Panc1 (cell line): ENCODE results near the gene PRR30. TPM values are rescaled to one million over a fixed set of nuclear protein-coding genes. Genes with fewer than 3 reads are reported as not detected.

Experiments used
- ATAC-seq: fragments of 200-7000 bp; cut with Tn5 transposase; 2 replicates; pipeline ENCODE4 v1.9.1; 2020; ENCODE audit warnings: mild to moderate bottlenecking, moderate library complexity
- BruUV-seq: library from RNA; stranded (reverse); fragments of 400-500 nt; replicated peaks from 2 replicates; lab custom pipeline; 2021; lab: Mats Ljungman, UMichigan
- CTCF ChIA-PET: fragments of 300-600 bp; sonication (Branson Sonifier 250); formaldehyde crosslinking; loops from one replicate; lab custom pipeline; 2022; ENCODE audit warnings: antibody characterized with exemption; lab: Charles Lee
- POLR2A ChIA-PET: fragments of 300-600 bp; sonication (Branson Sonifier 250); formaldehyde crosslinking; loops from one replicate; lab custom pipeline; 2022; ENCODE audit warnings: antibody characterized with exemption; lab: Charles Lee
- DNase-seq: peaks from one replicate; pipeline ENCODE4 v3.0.0-alpha.2; 2010; ENCODE audit warnings: low read depth, low spot score
- H3K27ac ChIP-seq: 2 replicates; pipeline ENCODE4 v1.5.1; 2011; ENCODE audit warnings: mild to moderate bottlenecking, low read length, inconsistent platforms
- H3K27me3 ChIP-seq: fragments of 200-500 bp; sonication (Bioruptor generic); 2 replicates; pipeline ENCODE4 v1.6.0; 2014; ENCODE audit warnings: low read length, inconsistent platforms; ENCODE audit not compliant: control insufficient read depth, insufficient read depth
- H3K36me3 ChIP-seq: fragments of 200-500 bp; sonication (Bioruptor generic); 2 replicates; pipeline ENCODE4 v1.5.1; 2014; ENCODE audit warnings: inconsistent platforms, mild to moderate bottlenecking, low read length, moderate library complexity; ENCODE audit not compliant: control insufficient read depth, insufficient read depth
- H3K4me1 ChIP-seq: 2 replicates; pipeline ENCODE4 v1.5.1; 2011; ENCODE audit warnings: inconsistent platforms, mild to moderate bottlenecking, low read length, moderate library complexity; ENCODE audit not compliant: control insufficient read depth, insufficient read depth
- H3K4me3 ChIP-seq, 2 experiments: 2 replicates each; pipeline ENCODE4 v1.5.1; 2011 to 2012; ENCODE audit warnings: low read depth in 2 of 2, low read length in 2 of 2, mild to moderate bottlenecking in 2 of 2, inconsistent platforms in 1 of 2, moderate library complexity in 1 of 2
- H3K9me3 ChIP-seq: fragments of 200-500 bp; sonication (Bioruptor generic); 2 replicates; pipeline ENCODE4 v1.5.1; 2014; ENCODE audit warnings: low read depth, mild to moderate bottlenecking, inconsistent platforms, low read length, moderate library complexity; ENCODE audit not compliant: control insufficient read depth, insufficient read depth
- CTCF ChIP-seq: fragments of 450-650 bp; IDR thresholded peaks from 2 replicates; pipeline ENCODE4 v1.5.1; 2017; ENCODE audit warnings: mild to moderate bottlenecking
- POLR2AphosphoS5 ChIP-seq: IDR thresholded peaks from 2 replicates; pipeline ENCODE4 v1.6.1; 2012; ENCODE audit warnings: mild to moderate bottlenecking, low read depth, low read length, moderate library complexity
- SIN3A ChIP-seq: IDR thresholded peaks from 2 replicates; pipeline ENCODE4 v1.6.1; 2012; ENCODE audit warnings: low read depth, mild to moderate bottlenecking, low read length, moderate library complexity, borderline replicate concordance; ENCODE audit not compliant: insufficient read depth
- TCF7L2 ChIP-seq: IDR thresholded peaks from 2 replicates; pipeline ENCODE4 v1.6.1; 2011; ENCODE audit warnings: mild to moderate bottlenecking, low read depth, low read length, inconsistent platforms
- in situ Hi-C: cut with HindIII; loops from 2 replicates; pipeline ENCODE4 v1.10.0; 2016; ENCODE audit warnings: low sequenced_read_pairs, low pct_unique_long_range_greater_than_20kb
- intact Hi-C: fragments of 100-400 bp; cut with micrococcal nuclease; formaldehyde crosslinking; loops from one replicate; pipeline ENCODE4 v1.10.0; 2022; ENCODE audit not compliant: unreplicated experiment
- total RNA-seq: library from RNA; stranded (reverse); gene quantifications from one replicate; pipeline ENCODE4 v1.2.1, GENCODE V29; 2021; ENCODE audit not compliant: unreplicated experiment
- TF ChIP-seq, protein P1 (sequence below), 2 experiments: IDR thresholded peaks; 2 replicates each; pipeline ENCODE4 v1.6.1; 2011 to 2012; ENCODE audit warnings: low read depth in 2 of 2, control low read depth in 1 of 2, low read length in 1 of 2, mild to moderate bottlenecking in 1 of 2, moderate library complexity in 1 of 2; ENCODE audit not compliant: insufficient read depth in 1 of 2

Gene PRR30
- total RNA-seq, 1 experiment from 2014 or later: not detected

- H3K27me3 ChIP-seq: no peaks in the 10 kb centered on the region
- in situ Hi-C loops (no loop called here), intact Hi-C loops (no loop called here)
- peak overlapping the region; percentile 89 for H3K27ac ChIP-seq
- DNase-seq (no peak), ATAC-seq (no peak)
- H3K4me3 ChIP-seq: peak overlapping the region; percentile 94 to 97
- H3K36me3 ChIP-seq: peaks cover 4% of the 10 kb centered on the region; the same call in 1 of the 2 replicates
- BruUV-seq: no TSS peak
- ChIA-PET POLR2A (interaction anchor here (0.6 kb wide), 1 partner anchor 176 kb away, joined by 4 read pairs; no protein-coding TSS in a partner anchor), CTCF (no interaction called here)
- no peaks in the 10 kb centered on the region for H3K9me3 ChIP-seq
- TF ChIP-seq POLR2AphosphoS5 (no peak; the same call in none of the 2 replicates), TCF7L2 (no peak), SIN3A (no peak), CTCF (no peak)
- TF ChIP-seq, protein P1, sequence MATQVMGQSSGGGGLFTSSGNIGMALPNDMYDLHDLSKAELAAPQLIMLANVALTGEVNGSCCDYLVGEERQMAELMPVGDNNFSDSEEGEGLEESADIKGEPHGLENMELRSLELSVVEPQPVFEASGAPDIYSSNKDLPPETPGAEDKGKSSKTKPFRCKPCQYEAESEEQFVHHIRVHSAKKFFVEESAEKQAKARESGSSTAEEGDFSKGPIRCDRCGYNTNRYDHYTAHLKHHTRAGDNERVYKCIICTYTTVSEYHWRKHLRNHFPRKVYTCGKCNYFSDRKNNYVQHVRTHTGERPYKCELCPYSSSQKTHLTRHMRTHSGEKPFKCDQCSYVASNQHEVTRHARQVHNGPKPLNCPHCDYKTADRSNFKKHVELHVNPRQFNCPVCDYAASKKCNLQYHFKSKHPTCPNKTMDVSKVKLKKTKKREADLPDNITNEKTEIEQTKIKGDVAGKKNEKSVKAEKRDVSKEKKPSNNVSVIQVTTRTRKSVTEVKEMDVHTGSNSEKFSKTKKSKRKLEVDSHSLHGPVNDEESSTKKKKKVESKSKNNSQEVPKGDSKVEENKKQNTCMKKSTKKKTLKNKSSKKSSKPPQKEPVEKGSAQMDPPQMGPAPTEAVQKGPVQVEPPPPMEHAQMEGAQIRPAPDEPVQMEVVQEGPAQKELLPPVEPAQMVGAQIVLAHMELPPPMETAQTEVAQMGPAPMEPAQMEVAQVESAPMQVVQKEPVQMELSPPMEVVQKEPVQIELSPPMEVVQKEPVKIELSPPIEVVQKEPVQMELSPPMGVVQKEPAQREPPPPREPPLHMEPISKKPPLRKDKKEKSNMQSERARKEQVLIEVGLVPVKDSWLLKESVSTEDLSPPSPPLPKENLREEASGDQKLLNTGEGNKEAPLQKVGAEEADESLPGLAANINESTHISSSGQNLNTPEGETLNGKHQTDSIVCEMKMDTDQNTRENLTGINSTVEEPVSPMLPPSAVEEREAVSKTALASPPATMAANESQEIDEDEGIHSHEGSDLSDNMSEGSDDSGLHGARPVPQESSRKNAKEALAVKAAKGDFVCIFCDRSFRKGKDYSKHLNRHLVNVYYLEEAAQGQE (IDR thresholded peaks at IDR 0.05; ENCODE audit: insufficient read depth in 1 of 2, low read depth in 2 of 2, low read length in 1 of 2): no peak
- peaks cover 5% of the 10 kb centered on the region for H3K4me1 ChIP-seq
Measured at GRCh38 chr2:27134781-27135477, 4.3 kb downstream of the PRR30 start.

- intact Hi-C loops (no loop called here), in situ Hi-C loops (no loop called here)
- peak; percentile 98 for ATAC-seq
- no peaks in the 10 kb centered on the region for H3K9me3 ChIP-seq
- no TSS peak for BruUV-seq
- H3K4me3 ChIP-seq: peak within 1 kb of the TSS; percentile 94 to 97
- H3K27me3 ChIP-seq: no peaks in the 10 kb centered on the region
- peaks cover 5% of the 10 kb centered on the region for H3K4me1 ChIP-seq
- POLR2A ChIA-PET: interaction anchor here (0.6 kb wide), 1 partner anchor 176 kb away, joined by 4 read pairs; no protein-coding TSS in a partner anchor
- CTCF ChIA-PET: interaction anchor here (0.9 kb wide), 1 partner anchor 65 kb away, joined by 3 read pairs; no protein-coding TSS in a partner anchor
- peak within 1 kb of the TSS; percentile 89 for H3K27ac ChIP-seq
- TF ChIP-seq POLR2AphosphoS5 (peak; percentile 91), CTCF (no peak), TCF7L2 (no peak), SIN3A (0 out of 2 replicates have a peak, but pooled peaks have one; percentile 33)
- TF ChIP-seq, protein P1 (IDR thresholded peaks at IDR 0.05; ENCODE audit: insufficient read depth in 1 of 2, low read depth in 2 of 2, low read length in 1 of 2): no peak
- peaks cover 4% of the 10 kb centered on the region; the same call in 1 of the 2 replicates for H3K36me3 ChIP-seq
- peak; percentile 88 for DNase-seq
Measured at GRCh38 chr2:27133905-27134780, 5.1 kb downstream of the PRR30 start, which contains the start of gene PREB. Gene PREB (minus strand): TSS chr2:27134636. CDS start chr2:27134421, 215 bp downstream.
